ENCODE measurements around the gene RAPGEF5. TPM values are rescaled to one million over a fixed set of nuclear protein-coding genes. Genes with fewer than 3 reads are reported as not detected.

The RAPGEF5 gene
- total RNA-seq, 1 donor: 1.5 TPM

DNA sequence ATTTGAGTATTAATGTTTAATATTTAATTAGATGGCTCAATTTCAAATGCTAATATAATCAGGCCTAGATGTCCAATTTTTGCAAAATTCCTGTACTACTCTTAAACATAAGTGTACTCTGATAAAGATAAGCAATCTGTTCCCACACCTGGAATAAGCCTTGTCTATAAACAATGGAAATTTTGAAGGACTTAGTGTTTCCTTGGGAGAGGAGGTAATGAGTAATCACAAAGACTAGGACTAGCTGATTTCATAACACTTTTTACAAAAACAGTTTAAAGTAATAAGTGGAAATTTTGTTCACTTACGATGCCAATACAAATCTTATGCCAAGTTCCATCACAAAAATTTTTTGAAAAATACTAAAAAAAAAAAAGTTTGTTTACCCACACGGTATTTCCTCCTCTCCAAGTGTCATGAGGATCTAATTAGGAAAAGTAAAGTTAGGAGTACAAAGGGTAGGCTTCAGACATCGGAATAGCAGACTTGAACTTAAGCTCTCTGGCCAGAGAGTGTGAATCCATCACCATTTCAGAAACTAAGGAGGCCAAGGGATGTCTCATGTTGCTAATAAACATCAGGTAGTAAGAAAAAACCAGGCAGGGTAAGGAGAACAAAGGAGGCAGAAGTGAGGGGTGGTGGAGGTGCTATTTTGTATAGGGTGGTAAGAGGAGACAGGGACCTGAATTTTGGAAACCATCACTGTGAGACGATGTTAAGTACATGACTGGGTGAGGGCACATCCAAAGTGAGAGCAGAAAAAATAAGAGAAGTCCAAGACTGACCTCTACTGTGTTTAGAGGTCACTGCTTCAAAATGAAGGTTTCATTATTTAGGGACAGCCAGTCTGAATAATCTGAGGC is 61.3 kb downstream of the RAPGEF5 start:
- DNase-seq (ENCODE audit: low read depth): peak; percentile 49
- H3K4me3 ChIP-seq (ENCODE audit: low read depth, low read length): no peak overlapping the region
- TF ChIP-seq, protein P1, sequence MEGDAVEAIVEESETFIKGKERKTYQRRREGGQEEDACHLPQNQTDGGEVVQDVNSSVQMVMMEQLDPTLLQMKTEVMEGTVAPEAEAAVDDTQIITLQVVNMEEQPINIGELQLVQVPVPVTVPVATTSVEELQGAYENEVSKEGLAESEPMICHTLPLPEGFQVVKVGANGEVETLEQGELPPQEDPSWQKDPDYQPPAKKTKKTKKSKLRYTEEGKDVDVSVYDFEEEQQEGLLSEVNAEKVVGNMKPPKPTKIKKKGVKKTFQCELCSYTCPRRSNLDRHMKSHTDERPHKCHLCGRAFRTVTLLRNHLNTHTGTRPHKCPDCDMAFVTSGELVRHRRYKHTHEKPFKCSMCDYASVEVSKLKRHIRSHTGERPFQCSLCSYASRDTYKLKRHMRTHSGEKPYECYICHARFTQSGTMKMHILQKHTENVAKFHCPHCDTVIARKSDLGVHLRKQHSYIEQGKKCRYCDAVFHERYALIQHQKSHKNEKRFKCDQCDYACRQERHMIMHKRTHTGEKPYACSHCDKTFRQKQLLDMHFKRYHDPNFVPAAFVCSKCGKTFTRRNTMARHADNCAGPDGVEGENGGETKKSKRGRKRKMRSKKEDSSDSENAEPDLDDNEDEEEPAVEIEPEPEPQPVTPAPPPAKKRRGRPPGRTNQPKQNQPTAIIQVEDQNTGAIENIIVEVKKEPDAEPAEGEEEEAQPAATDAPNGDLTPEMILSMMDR (IDR thresholded peaks at IDR 0.05; ENCODE audit: insufficient read depth, low read length): peak; percentile 30

GRCh38 chr7:22292531-22292930 is 64.4 kb downstream of the RAPGEF5 start:
- DNase-seq (ENCODE audit: low read depth): no peak
- TF ChIP-seq, protein P1 (IDR thresholded peaks at IDR 0.05; ENCODE audit: insufficient read depth, low read length): no peak
- no peak overlapping the region for H3K4me3 ChIP-seq (ENCODE audit: low read depth, low read length)

DNA sequence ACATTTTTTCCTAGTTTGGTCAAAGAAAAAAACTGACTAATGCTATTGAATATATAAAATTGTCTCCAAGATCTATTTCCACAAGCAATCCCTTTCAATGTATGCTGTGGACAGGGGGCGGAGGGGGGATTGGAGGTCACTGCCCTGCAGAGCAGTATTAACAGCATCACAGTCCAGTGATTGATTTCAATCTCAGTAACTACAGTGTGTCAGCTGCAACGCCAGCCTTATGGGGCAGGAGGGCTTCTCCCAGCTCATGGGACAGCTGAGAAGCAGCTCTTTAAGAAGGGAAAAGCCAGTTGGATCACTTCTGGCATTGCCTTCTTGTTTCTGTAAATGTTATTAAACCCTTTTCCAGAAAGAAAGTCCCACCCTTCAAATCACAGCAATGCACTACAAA is 65.0 kb downstream of the RAPGEF5 start:
- DNase-seq (ENCODE audit: low read depth): no peak
- H3K4me3 ChIP-seq (ENCODE audit: low read depth, low read length): no peak overlapping the region
- TF ChIP-seq, protein P1 (IDR thresholded peaks at IDR 0.05; ENCODE audit: insufficient read depth, low read length): no peak

GRCh38 chr7:22288202-22288601 is 68.8 kb downstream of the RAPGEF5 start:
- no peak for DNase-seq (ENCODE audit: low read depth)
- TF ChIP-seq, protein P1 (IDR thresholded peaks at IDR 0.05; ENCODE audit: insufficient read depth, low read length): no peak

DNA sequence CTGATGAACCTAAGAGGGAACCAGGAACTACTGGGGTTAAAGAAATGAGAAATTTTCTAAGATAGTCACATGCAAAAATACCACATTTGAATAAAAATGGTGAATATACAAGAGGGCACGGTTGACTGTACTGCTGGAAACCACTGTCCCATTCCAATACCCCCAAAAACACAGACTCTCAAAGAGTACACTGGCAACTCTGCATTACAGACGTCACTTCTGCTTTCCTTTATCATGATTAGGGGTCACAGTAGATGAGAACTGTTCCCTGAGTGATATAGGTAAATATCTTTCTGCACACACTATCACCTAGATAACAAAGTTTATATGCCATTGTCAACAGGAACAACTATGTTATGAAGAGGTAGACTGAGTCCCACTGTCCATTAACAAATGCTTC is 69.5 kb downstream of the RAPGEF5 start:
- TF ChIP-seq, protein P1 (IDR thresholded peaks at IDR 0.05; ENCODE audit: insufficient read depth, low read length): no peak

More at GRCh38 chr7:22288202-22288601, 68.8 kb downstream of the RAPGEF5 start:
- H3K4me3 ChIP-seq (ENCODE audit: low read depth, low read length): no peak overlapping the region

GRCh38 chr7:22286436-22286835 is 70.5 kb downstream of the RAPGEF5 start:
- H3K4me3 ChIP-seq (ENCODE audit: low read depth, low read length): no peak overlapping the region
- TF ChIP-seq, protein P1 (IDR thresholded peaks at IDR 0.05; ENCODE audit: insufficient read depth, low read length): no peak
- DNase-seq (ENCODE audit: low read depth): no peak

More for the DNA sequence above, 69.5 kb downstream of the RAPGEF5 start:
- no peak overlapping the region for H3K4me3 ChIP-seq (ENCODE audit: low read depth, low read length)
- DNase-seq (ENCODE audit: low read depth): no peak
